Activated CD4-positive, alpha-beta memory T cell treated with anti-CD3 and anti-CD28 coated beads, Interleukin-2, amount 10 ng/mL, durations not matched to agents 7 days and 5 days (primary cell): Measurements from ENCODE around the gene NFIX. TPM values are rescaled to one million over a fixed set of nuclear protein-coding genes. Genes with fewer than 3 reads are reported as not detected.

Experiments
- CTCF ChIA-PET: fragments of 350-600 bp; sonication (Branson Sonifier 250); formaldehyde crosslinking; loops from one replicate; lab custom pipeline; 2021; ENCODE audit warnings: antibody characterized with exemption, inconsistent platforms; lab: Charles Lee
- POLR2A ChIA-PET: fragments of 350-600 bp; sonication (Branson Sonifier 250); formaldehyde crosslinking; loops from one replicate; lab custom pipeline; 2021; ENCODE audit warnings: antibody characterized with exemption; lab: Charles Lee
- DNase-seq: peaks from one replicate; pipeline ENCODE4 v3.0.0-alpha.2; 2020
- H3K27ac Mint-ChIP-seq: one replicate; pipeline ENCODE4 v1.8.0; 2021; ENCODE audit warnings: mild to moderate bottlenecking, mixed read lengths
- H3K27me3 Mint-ChIP-seq: one replicate; pipeline ENCODE4 v1.8.0; 2021; ENCODE audit warnings: mixed read lengths
- H3K36me3 Mint-ChIP-seq: one replicate; pipeline ENCODE4 v1.8.0; 2021; ENCODE audit warnings: low read depth, mixed read lengths
- H3K4me1 Mint-ChIP-seq: one replicate; pipeline ENCODE4 v1.8.0; 2021; ENCODE audit warnings: mixed read lengths
- H3K4me3 Mint-ChIP-seq: one replicate; pipeline ENCODE4 v1.8.0; 2021; ENCODE audit warnings: mild to moderate bottlenecking, mixed read lengths
- H3K9me3 Mint-ChIP-seq: one replicate; pipeline ENCODE4 v1.8.0; 2021; ENCODE audit warnings: mixed read lengths
- total RNA-seq, 2 experiments: library from RNA; stranded (reverse); gene quantifications; one replicate each; pipeline ENCODE4 v1.2.3, GENCODE V29; 2021

NFIX gene
- total RNA-seq, 2 experiments from 2014 or later = 0.05 TPM; not detected in 1

DNA sequence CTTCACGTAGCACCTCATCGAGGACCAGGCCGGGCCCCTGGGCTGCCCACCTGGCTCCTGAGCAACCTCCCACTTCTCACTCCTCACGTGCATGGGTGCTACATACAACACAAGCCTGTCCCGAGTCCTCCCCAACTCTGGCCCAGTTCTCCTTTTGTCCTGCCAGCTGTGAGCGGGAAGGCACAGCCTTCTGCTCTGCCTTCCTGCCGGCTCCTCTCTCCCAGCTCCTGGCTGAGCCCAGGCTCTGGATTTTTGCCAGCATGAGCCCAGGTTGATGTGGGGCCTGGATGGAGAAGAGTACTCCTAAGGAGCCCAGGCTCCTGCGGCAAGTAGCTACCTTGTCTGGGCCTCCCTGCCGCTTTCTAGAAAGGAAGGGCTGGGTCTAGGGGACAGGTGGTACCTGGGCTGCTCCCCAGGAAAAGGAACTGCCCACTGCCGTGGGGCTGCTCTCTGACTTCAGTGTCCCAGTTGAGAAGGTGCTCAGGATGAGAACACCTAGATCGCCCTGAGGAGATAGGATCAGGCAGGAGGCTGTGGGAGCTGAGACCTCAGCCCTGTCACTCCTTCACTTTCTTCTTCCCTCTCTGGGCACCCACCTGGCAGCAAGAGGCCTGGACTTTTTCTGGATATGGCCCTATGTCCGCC, 83.7 kb downstream of the NFIX start:
- H3K36me3 Mint-ChIP-seq = no peaks in the 10 kb centered on the region
- H3K9me3 Mint-ChIP-seq = no peaks in the 10 kb centered on the region
- H3K4me1 Mint-ChIP-seq = no peaks in the 10 kb centered on the region
- no peaks in the 10 kb centered on the region for H3K27me3 Mint-ChIP-seq
- ChIA-PET POLR2A (no interaction called here), CTCF (interaction anchor here (0.7 to 2.2 kb wide), 3 partner anchors 15 to 102 kb away, joined by 3 to 6 read pairs (median 3); no protein-coding TSS in a partner anchor)
- H3K4me3 Mint-ChIP-seq = no peak overlapping the region
- DNase-seq = no peak
- no peak overlapping the region for H3K27ac Mint-ChIP-seq

DNA sequence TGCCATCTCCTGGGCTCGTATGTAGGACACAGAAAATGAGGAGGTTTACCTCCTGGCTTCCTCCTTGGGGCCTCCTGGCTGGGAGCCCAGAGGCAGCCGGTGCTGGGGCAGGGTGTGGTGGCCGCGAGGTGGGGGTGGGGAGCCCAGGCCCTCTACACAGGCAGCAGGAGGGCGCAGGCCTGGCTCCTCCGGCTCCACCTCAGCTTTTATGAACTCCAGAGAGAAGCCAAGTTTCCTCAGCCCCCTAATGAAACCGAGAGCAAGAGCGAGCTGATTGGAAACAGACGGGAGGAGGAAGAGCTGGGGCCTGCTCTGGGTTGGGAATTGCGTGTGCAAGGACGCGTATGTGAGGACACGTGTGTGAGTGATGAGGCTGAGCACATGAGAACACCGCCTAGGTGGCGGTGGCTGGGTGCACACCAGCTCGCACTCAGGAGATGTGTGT, 84.3 kb downstream of the NFIX start:
- H3K27me3 Mint-ChIP-seq = peaks cover 3% of the 10 kb centered on the region
- no peak for DNase-seq
- H3K36me3 Mint-ChIP-seq = no peaks in the 10 kb centered on the region
- ChIA-PET POLR2A (no interaction called here), CTCF (interaction anchor here (0.7 to 1.4 kb wide), 2 partner anchors 14 to 102 kb away, joined by 3 read pairs; no protein-coding TSS in a partner anchor)
- no peak overlapping the region for H3K4me3 Mint-ChIP-seq
- no peaks in the 10 kb centered on the region for H3K4me1 Mint-ChIP-seq
- H3K27ac Mint-ChIP-seq = no peak overlapping the region
- H3K9me3 Mint-ChIP-seq = no peaks in the 10 kb centered on the region

DNA sequence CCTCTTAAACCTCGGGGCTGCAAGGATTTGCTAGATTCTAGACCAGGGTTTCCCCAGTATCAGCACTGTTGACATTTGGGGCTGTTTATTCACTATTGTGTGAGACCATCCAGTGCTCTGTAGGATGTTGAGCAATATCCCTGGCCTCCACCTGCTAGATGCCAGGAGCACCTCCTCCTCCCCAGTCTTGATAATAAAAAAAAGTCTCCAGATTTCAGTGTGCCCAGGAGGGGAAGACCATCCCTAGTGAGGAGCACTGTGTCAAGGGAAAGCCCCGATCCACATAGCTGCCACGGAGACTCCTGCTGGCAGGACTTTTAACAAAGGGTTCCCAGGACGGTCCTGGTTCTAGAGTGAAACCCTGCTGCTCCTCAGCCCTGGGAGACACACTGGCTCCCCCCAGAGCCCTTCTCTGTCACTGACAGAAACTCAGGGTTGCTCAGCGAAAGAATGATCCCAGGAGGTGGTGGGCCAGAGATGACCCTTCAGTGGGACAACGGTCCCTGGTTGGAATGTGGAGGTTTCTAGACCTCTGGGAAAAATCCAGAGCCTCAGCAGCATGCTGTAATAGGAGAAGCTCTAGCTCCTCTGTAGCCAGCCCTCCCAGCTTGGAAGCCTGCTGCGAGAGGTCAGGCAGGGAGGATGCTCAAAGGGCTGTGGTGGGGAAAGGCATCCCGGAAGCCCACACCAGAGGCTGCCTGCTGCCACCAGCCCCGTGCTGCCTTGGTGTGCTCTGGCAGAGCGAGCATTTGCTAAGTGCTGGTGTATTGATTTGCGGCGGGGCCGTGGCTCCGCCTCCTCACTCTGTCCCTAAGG, 87.1 kb downstream of the NFIX start:
- Mint-ChIP-seq H3K9me3 (no peaks in the 10 kb centered on the region), H3K4me3 (no peak overlapping the region), H3K27ac (no peak overlapping the region), H3K4me1 (no peaks in the 10 kb centered on the region), H3K27me3 (peaks cover 9% of the 10 kb centered on the region), H3K36me3 (no peaks in the 10 kb centered on the region)
- CTCF ChIA-PET = interaction anchor here (0.7 to 2.0 kb wide), 2 partner anchors 12 to 21 kb away, joined by 3 to 5 read pairs; no protein-coding TSS in a partner anchor
- DNase-seq = no peak
- POLR2A ChIA-PET = interaction anchor here (1.4 kb wide), 1 partner anchor 11 kb away, joined by 3 read pairs; no protein-coding TSS in a partner anchor

DNA sequence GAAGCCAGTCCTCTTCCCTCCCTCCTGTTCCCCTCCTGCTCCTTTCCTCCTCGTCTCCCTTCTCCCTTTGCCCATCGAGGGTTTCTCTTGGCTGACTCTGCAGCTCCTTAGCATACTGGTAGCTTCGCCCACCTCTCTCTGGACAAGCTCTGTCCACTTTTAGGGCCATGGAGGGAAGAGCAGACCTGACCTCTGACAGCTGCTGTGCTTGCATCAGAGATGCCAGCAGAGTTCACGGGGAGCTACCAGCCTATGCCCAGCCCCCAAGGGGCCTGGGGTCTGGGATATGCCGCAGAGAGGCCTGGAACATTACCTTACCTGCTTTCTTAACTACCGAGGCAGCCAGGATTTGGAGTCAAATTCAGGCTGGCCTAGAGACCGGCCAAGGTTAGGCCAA, 87.7 kb downstream of the NFIX start:
- Mint-ChIP-seq H3K36me3 (no peaks in the 10 kb centered on the region), H3K27ac (no peak overlapping the region), H3K4me3 (no peak overlapping the region), H3K9me3 (no peaks in the 10 kb centered on the region), H3K4me1 (no peaks in the 10 kb centered on the region), H3K27me3 (peaks cover 9% of the 10 kb centered on the region)
- POLR2A ChIA-PET = interaction anchor here (1.4 kb wide), 1 partner anchor 11 kb away, joined by 3 read pairs; no protein-coding TSS in a partner anchor
- CTCF ChIA-PET = interaction anchor here (0.7 to 2.0 kb wide), 2 partner anchors 11 to 21 kb away, joined by 3 to 5 read pairs; no protein-coding TSS in a partner anchor
- DNase-seq = no peak

GRCh38 chr19:13083627-13084026, 88.4 kb downstream of the NFIX start:
- DNase-seq = no peak
- POLR2A ChIA-PET = no interaction called here
- Mint-ChIP-seq H3K9me3 (no peaks in the 10 kb centered on the region), H3K27me3 (peaks cover 9% of the 10 kb centered on the region), H3K4me1 (no peaks in the 10 kb centered on the region), H3K4me3 (no peak overlapping the region), H3K36me3 (no peaks in the 10 kb centered on the region), H3K27ac (no peak overlapping the region)
- CTCF ChIA-PET = interaction anchor here (2.0 kb wide), 1 partner anchor 11 kb away, joined by 5 read pairs; no protein-coding TSS in a partner anchor

GRCh38 chr19:13085666-13086065, 90.4 kb downstream of the NFIX start:
- no peak overlapping the region for H3K27ac Mint-ChIP-seq
- no peaks in the 10 kb centered on the region for H3K4me1 Mint-ChIP-seq
- no peak for DNase-seq
- H3K4me3 Mint-ChIP-seq = no peak overlapping the region
- no peaks in the 10 kb centered on the region for H3K36me3 Mint-ChIP-seq
- ChIA-PET CTCF (interaction anchor here (1.3 to 2.0 kb wide), 4 partner anchors 9 to 120 kb away, joined by 5 to 8 read pairs (median 6); no protein-coding TSS in a partner anchor), POLR2A (no interaction called here)
- peaks cover 9% of the 10 kb centered on the region for H3K27me3 Mint-ChIP-seq
- no peaks in the 10 kb centered on the region for H3K9me3 Mint-ChIP-seq

DNA sequence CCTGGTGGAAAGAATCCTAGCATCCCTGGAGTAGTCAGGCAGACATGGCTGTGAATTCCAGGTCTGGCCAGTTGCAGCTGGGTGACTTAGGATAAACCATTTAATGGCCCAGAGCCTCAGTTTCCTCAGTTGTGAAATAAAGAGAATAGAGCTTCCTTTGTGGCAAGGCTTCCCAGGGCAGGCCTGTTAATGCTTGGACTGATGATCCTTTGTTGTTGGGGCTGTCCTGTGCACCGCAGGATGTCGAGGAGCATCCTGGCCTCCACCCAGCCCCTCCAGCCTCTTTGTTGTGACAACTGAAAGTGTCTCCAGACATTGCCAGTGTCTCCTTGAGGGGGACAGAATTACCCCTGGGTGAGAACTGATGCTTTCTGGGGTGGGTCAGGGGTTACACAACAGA, 91.1 kb downstream of the NFIX start:
- Mint-ChIP-seq H3K36me3 (no peaks in the 10 kb centered on the region), H3K4me1 (no peaks in the 10 kb centered on the region), H3K27ac (no peak overlapping the region), H3K4me3 (no peak overlapping the region), H3K27me3 (peaks cover 9% of the 10 kb centered on the region), H3K9me3 (no peaks in the 10 kb centered on the region)
- ChIA-PET CTCF (interaction anchor here (1.3 to 2.0 kb wide), 3 partner anchors 25 to 121 kb away, joined by 5 to 8 read pairs (median 7); no protein-coding TSS in a partner anchor), POLR2A (no interaction called here)
- no peak for DNase-seq

DNA sequence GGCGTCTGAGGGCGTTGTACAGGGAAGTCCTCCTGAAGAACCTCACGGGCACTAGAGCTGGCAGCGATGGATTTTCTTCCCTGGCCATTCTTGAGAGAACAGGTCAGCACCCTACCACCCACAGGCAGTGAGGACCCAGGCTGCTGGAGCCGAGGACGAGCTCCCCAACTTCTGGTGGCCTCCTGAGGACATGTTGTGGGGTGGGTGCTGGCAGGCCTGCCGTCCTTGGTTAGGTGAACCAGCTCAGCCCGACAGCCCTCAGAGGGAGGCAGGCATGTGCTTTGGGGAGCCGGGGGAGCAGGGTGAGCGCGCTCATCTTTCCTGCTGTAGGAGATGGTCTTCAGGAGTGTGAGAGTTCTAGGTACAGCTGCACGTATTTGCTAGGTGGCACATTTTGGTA, 92.0 kb downstream of the NFIX start:
- Mint-ChIP-seq H3K4me1 (no peaks in the 10 kb centered on the region), H3K27ac (no peak overlapping the region), H3K27me3 (peaks cover 9% of the 10 kb centered on the region), H3K36me3 (no peaks in the 10 kb centered on the region), H3K4me3 (no peak overlapping the region), H3K9me3 (no peaks in the 10 kb centered on the region)
- ChIA-PET CTCF (interaction anchor here (1.9 to 2.0 kb wide), 2 partner anchors 26 to 110 kb away, joined by 7 to 8 read pairs; no protein-coding TSS in a partner anchor), POLR2A (no interaction called here)
- DNase-seq = no peak

- Mint-ChIP-seq H3K27me3 (peaks cover 9% of the 10 kb centered on the region), H3K9me3 (no peaks in the 10 kb centered on the region), H3K36me3 (no peaks in the 10 kb centered on the region), H3K27ac (no peak overlapping the region), H3K4me1 (no peaks in the 10 kb centered on the region), H3K4me3 (no peak overlapping the region)
- DNase-seq = no peak
- ChIA-PET POLR2A (no interaction called here), CTCF (interaction anchor here (1.9 kb wide), 1 partner anchor 27 kb away, joined by 7 read pairs; no protein-coding TSS in a partner anchor)
These were observed 92.7 kb downstream of the NFIX start for GRCh38 chr19:13087795-13088537.

GRCh38 chr19:13089139-13089856, 94.0 kb downstream of the NFIX start:
- ChIA-PET CTCF (interaction anchor here (1.9 kb wide), 1 partner anchor 112 kb away, joined by 9 read pairs; no protein-coding TSS in a partner anchor), POLR2A (no interaction called here)
- H3K36me3 Mint-ChIP-seq = no peaks in the 10 kb centered on the region
- no peak overlapping the region for H3K4me3 Mint-ChIP-seq
- peaks cover 12% of the 10 kb centered on the region for H3K27me3 Mint-ChIP-seq
- no peak for DNase-seq
- H3K9me3 Mint-ChIP-seq = no peaks in the 10 kb centered on the region
- no peak overlapping the region for H3K27ac Mint-ChIP-seq
- peaks cover 4% of the 10 kb centered on the region for H3K4me1 Mint-ChIP-seq

GRCh38 chr19:13089857-13090507, 94.7 kb downstream of the NFIX start:
- Mint-ChIP-seq H3K4me3 (no peak overlapping the region), H3K36me3 (no peaks in the 10 kb centered on the region), H3K27me3 (peaks cover 15% of the 10 kb centered on the region), H3K27ac (no peak overlapping the region), H3K9me3 (no peaks in the 10 kb centered on the region), H3K4me1 (peaks cover 10% of the 10 kb centered on the region)
- POLR2A ChIA-PET = no interaction called here
- no peak for DNase-seq
- CTCF ChIA-PET = interaction anchor here (1.9 kb wide), 1 partner anchor 113 kb away, joined by 9 read pairs; no protein-coding TSS in a partner anchor
